HCT116 (cell line): ENCODE data around the gene CELF2. TPM values are rescaled to one million over a fixed set of nuclear protein-coding genes. Genes with fewer than 3 reads are reported as not detected.

ENCODE experiments used
- ATAC-seq: fragments of 200-7000 bp; cut with Tn5 transposase; 2 replicates; pipeline ENCODE4 v1.9.1; 2020; ENCODE audit warnings: mild to moderate bottlenecking, moderate library complexity
- BruUV-seq: library from RNA; stranded (reverse); fragments of 400-500 nt; replicated peaks from 2 replicates; lab custom pipeline; 2021; lab: Mats Ljungman, UMichigan
- CTCF ChIA-PET: fragments of 300-600 bp; sonication (Branson Sonifier 250); formaldehyde crosslinking; loops from one replicate; lab custom pipeline; 2021; ENCODE audit warnings: antibody characterized with exemption; lab: Charles Lee
- POLR2A ChIA-PET: fragments of 300-600, 350-600 bp; sonication (Branson Sonifier 250); formaldehyde crosslinking; loops from one replicate; lab custom pipeline; 2021; ENCODE audit warnings: antibody characterized with exemption; lab: Charles Lee
- RAD21 ChIA-PET, 2 experiments: fragments of 300-600 bp; sonication (Branson Sonifier 250); formaldehyde crosslinking; loops; one replicate each; lab custom pipeline; 2023; ENCODE audit warnings: low total read pairs in 2 of 2; ENCODE audit not compliant: uncharacterized antibody in 2 of 2, unreplicated experiment in 2 of 2, low non-redundant PET in 1 of 2; lab: Charles Lee
- DNase-seq: peaks from one replicate; pipeline ENCODE4 v3.0.0-alpha.2; 2010; ENCODE audit warnings: low read depth, low spot score
- H2AFZ ChIP-seq: fragments of 200-600 bp; shearing (Covaris generic), sonication (generic); 2 replicates; pipeline ENCODE4 v1.6.1; 2017; ENCODE audit warnings: low read depth, mixed run types, mixed read lengths, antibody characterized with exemption, low read length; ENCODE audit not compliant: poor library complexity, severe bottlenecking
- H3K27ac ChIP-seq: 2 replicates; pipeline ENCODE4 v1.5.1; 2012; ENCODE audit warnings: low read depth, low read length
- H3K27me3 ChIP-seq: fragments of 200-600 bp; sonication (generic); 2 replicates; pipeline ENCODE4 v1.6.1; 2016; ENCODE audit warnings: mixed run types, low read length, mixed read lengths; ENCODE audit not compliant: insufficient read depth
- H3K36me3 ChIP-seq, 2 experiments: fragments of 200-500 bp in 1 of 2; fragments of 200-600 bp in 1 of 2; sonication (Bioruptor generic) in 1 of 2; sonication (generic) in 1 of 2; 2 replicates each; pipeline versions ENCODE4 v1.5.1 to v1.6.1; 2014 to 2016; ENCODE audit warnings: low read length in 2 of 2, inconsistent platforms in 1 of 2, mixed read lengths in 1 of 2, mixed run types in 1 of 2; ENCODE audit not compliant: insufficient read depth in 2 of 2, control insufficient read depth in 1 of 2
- H3K4me1 ChIP-seq, 2 experiments: fragments of 200-600 bp in 1 of 2; sonication (generic) in 1 of 2; 2 replicates each; pipeline versions ENCODE4 v1.5.1 to v1.6.1; 2012 to 2017; ENCODE audit warnings: low read length in 2 of 2, inconsistent platforms in 1 of 2, mild to moderate bottlenecking in 1 of 2, mixed read lengths in 1 of 2, mixed run types in 1 of 2, moderate library complexity in 1 of 2; ENCODE audit not compliant: insufficient read depth in 2 of 2, control insufficient read depth in 1 of 2
- H3K4me2 ChIP-seq: fragments of 200-600 bp; sonication (generic); 2 replicates; pipeline ENCODE4 v1.6.1; 2017; ENCODE audit warnings: mixed run types, low read length, mixed read lengths
- H3K4me3 ChIP-seq, 2 experiments: fragments of 200-600 bp in 1 of 2; sonication (generic) in 1 of 2; replicated peaks in 1 of 2; 2 replicates each; pipeline ENCODE4 v1.5.1; 2011 to 2016; ENCODE audit warnings: low read length in 2 of 2, control low read depth in 1 of 2, low read depth in 1 of 2, mild to moderate bottlenecking in 1 of 2, mixed read lengths in 1 of 2, mixed run types in 1 of 2
- H3K79me2 ChIP-seq: fragments of 200-600 bp; sonication (generic); 2 replicates; pipeline ENCODE4 v1.6.1; 2017; ENCODE audit warnings: mild to moderate bottlenecking, mixed run types, low read length, moderate library complexity, mixed read lengths; ENCODE audit not compliant: insufficient read depth
- H3K9ac ChIP-seq: fragments of 200-600 bp; sonication (generic); 2 replicates; pipeline ENCODE4 v1.6.1; 2016; ENCODE audit warnings: low read length, mixed read lengths
- H3K9me2 ChIP-seq: fragments of 200-600 bp; sonication (generic), shearing (Covaris generic); 2 replicates; pipeline ENCODE4 v1.6.1; 2017; ENCODE audit warnings: mixed run types, mild to moderate bottlenecking, moderate library complexity; ENCODE audit not compliant: insufficient read depth
- H3K9me3 ChIP-seq, 2 experiments: fragments of 200-500 bp in 1 of 2; fragments of 200-600 bp in 1 of 2; sonication (Bioruptor generic) in 1 of 2; sonication (generic) in 1 of 2; 2 replicates each; pipeline ENCODE4 v1.6.1; 2014 to 2017; ENCODE audit warnings: low read length in 2 of 2, mixed read lengths in 2 of 2, inconsistent platforms in 1 of 2, low read depth in 1 of 2, mild to moderate bottlenecking in 1 of 2, mixed run types in 1 of 2, moderate library complexity in 1 of 2; ENCODE audit not compliant: control insufficient read depth in 1 of 2, insufficient read depth in 1 of 2
- H4K20me1 ChIP-seq: fragments of 200-600 bp; sonication (generic), shearing (Covaris generic); 2 replicates; pipeline ENCODE4 v1.6.1; 2017; ENCODE audit warnings: mixed run types, mild to moderate bottlenecking, moderate library complexity; ENCODE audit not compliant: insufficient read depth
- ATF3 ChIP-seq: IDR thresholded peaks from 2 replicates; pipeline ENCODE4 v1.6.1; 2012
- CBX3 ChIP-seq: IDR thresholded peaks from 2 replicates; pipeline ENCODE4 v1.6.1; 2012; ENCODE audit warnings: low read depth
- CEBPB ChIP-seq: IDR thresholded peaks from 2 replicates; pipeline ENCODE4 v1.6.1; 2012; ENCODE audit warnings: low read depth
- CTCF ChIP-seq, 3 experiments: fragments of 200-600 bp in 1 of 3; sonication (generic) in 1 of 3; IDR thresholded peaks in 2 of 3; conservative IDR thresholded peaks in 1 of 3; 2 replicates each; pipeline ENCODE4 v1.5.1; 2012 to 2017; ENCODE audit warnings: low read depth in 2 of 3, low read length in 2 of 3, antibody characterized with exemption in 1 of 3, borderline replicate concordance in 1 of 3, control low read depth in 1 of 3, mild to moderate bottlenecking in 1 of 3, mixed read lengths in 1 of 3, mixed run types in 1 of 3, moderate library complexity in 1 of 3; ENCODE audit not compliant: insufficient read depth in 1 of 3
- EGR1 ChIP-seq: IDR thresholded peaks from 2 replicates; pipeline ENCODE4 v1.6.1; 2012; ENCODE audit warnings: low read depth
- ELF1 ChIP-seq: IDR thresholded peaks from 2 replicates; pipeline ENCODE4 v1.6.1; 2012; ENCODE audit warnings: low read depth, borderline replicate concordance
- EZH2phosphoT487 ChIP-seq: fragments of 200-600 bp; IDR thresholded peaks from 2 replicates; pipeline ENCODE4 v1.6.1; 2018; ENCODE audit warnings: antibody characterized with exemption, borderline replicate concordance
- FOSL1 ChIP-seq: IDR thresholded peaks from 2 replicates; pipeline ENCODE4 v1.6.1; 2012; ENCODE audit warnings: low read depth
- POLR2A ChIP-seq: IDR thresholded peaks from 2 replicates; pipeline ENCODE4 v1.7.0; 2011; ENCODE audit warnings: borderline replicate concordance; ENCODE audit not compliant: insufficient read depth, insufficient read length; ENCODE audit errors: extremely low read depth
- POLR2AphosphoS5 ChIP-seq: IDR thresholded peaks from 2 replicates; pipeline ENCODE4 v1.6.1; 2011; ENCODE audit warnings: mild to moderate bottlenecking, low read depth, low read length, moderate library complexity
- SIN3A ChIP-seq: IDR thresholded peaks from 2 replicates; pipeline ENCODE4 v1.6.1; 2012; ENCODE audit warnings: low read depth
- SP1 ChIP-seq: IDR thresholded peaks from 2 replicates; pipeline ENCODE4 v1.6.1; 2012; ENCODE audit warnings: low read depth
- SRF ChIP-seq: IDR thresholded peaks from 2 replicates; pipeline ENCODE4 v1.6.1; 2012; ENCODE audit warnings: low read depth
- YY1 ChIP-seq: IDR thresholded peaks from 2 replicates; pipeline ENCODE4 v1.6.1; 2011; ENCODE audit warnings: low read length, low read depth, moderate library complexity, mild to moderate bottlenecking; ENCODE audit not compliant: insufficient replicate concordance; ENCODE audit errors: extremely low read depth
- ZFX ChIP-seq: fragments of 450-650 bp; IDR thresholded peaks from 2 replicates; pipeline ENCODE4 v1.6.1; 2017
- intact Hi-C: fragments of 100-400 bp; cut with micrococcal nuclease; formaldehyde crosslinking; loops from 2 replicates; pipeline ENCODE4 v1.10.0; 2022
- total RNA-seq: library from RNA; stranded (reverse); gene quantifications from one replicate; pipeline ENCODE4 v1.2.1, GENCODE V29; 2021; ENCODE audit not compliant: unreplicated experiment

The CELF2 gene
- total RNA-seq, 1 experiment from 2014 or later, result 0.66 TPM

- no peaks in the 10 kb centered on the region for H3K4me1 ChIP-seq
- H3K9me3 ChIP-seq, result peaks cover 0 to 6% of the 10 kb centered on the region in 2 experiments; a peak in 1 of 4 replicates
- no peak for ATAC-seq
- no TSS peak for BruUV-seq
- H3K9me2 ChIP-seq, result no peaks in the 10 kb centered on the region
- DNase-seq, result no peak
- no peak overlapping the region for H2AFZ ChIP-seq
- intact Hi-C loops, result no loop called here
- no peaks in the 10 kb centered on the region for H3K36me3 ChIP-seq
- POLR2A ChIA-PET, result no interaction called here
- H3K79me2 ChIP-seq, result no peaks in the 10 kb centered on the region
- H3K27ac ChIP-seq, result no peak overlapping the region
- H4K20me1 ChIP-seq, result no peaks in the 10 kb centered on the region
- CTCF ChIA-PET, result no interaction called here
- H3K9ac ChIP-seq, result no peak overlapping the region
- TF ChIP-seq FOSL1 (no peak), SRF (no peak), EZH2phosphoT487 (no peak), EGR1 (no peak), SP1 (no peak), CEBPB (no peak), ATF3 (no peak), YY1 (no peak), SIN3A (no peak), ELF1 (no peak), POLR2AphosphoS5 (no peak), CBX3 (no peak), ZFX (no peak), POLR2A (no peak), CTCF (IDR thresholded peaks at IDR 0.05 in 2 of 3, conservative IDR thresholded peaks at IDR 0.05 in 1 of 3; ENCODE audit: borderline replicate concordance in 1 of 3, insufficient read depth in 1 of 3, low read depth in 2 of 3, low read length in 2 of 3) (no peak)
- TF ChIP-seq, all 23 proteins: peak for 0
- RAD21 ChIA-PET, result no interaction called here
- no peak overlapping the region for H3K4me3 ChIP-seq
- no peak overlapping the region for H3K4me2 ChIP-seq
- H3K27me3 ChIP-seq, result no peaks in the 10 kb centered on the region
Observed at GRCh38 chr10:11034762-11035161, 17.1 kb downstream of the CELF2 start.
